Measurements from ENCODE around the gene RTRAF. TPM values are rescaled to one million over a fixed set of nuclear protein-coding genes. Genes with fewer than 3 reads are reported as not detected.

RTRAF gene
- total and polyA plus RNA-seq, 2 of the 8 experiments (the other 6 are each of a cell fraction or from before 2014, with no cell fraction given) = 149 to 359 TPM

GRCh38 chr14:51981218-51981854 is 8.0 kb upstream of the RTRAF start (continued):
- TF ChIP-seq CTBP2 (IDR thresholded peaks at IDR 0.05; ENCODE audit: borderline replicate concordance, insufficient read depth, insufficient read length, low read length) (no peak), ZNF274 (IDR thresholded peaks at IDR 0.05; ENCODE audit: borderline replicate concordance, extremely low read depth, low read length) (no peak), PHF8 (conservative IDR thresholded peaks at IDR 0.05; ENCODE audit: low read depth, low read length) (no peak), HDAC6 (IDR thresholded peaks at IDR 0.05; ENCODE audit: low read depth, low read length) (no peak), SRF (IDR thresholded peaks at IDR 0.05; ENCODE audit: low read depth, low read length) (no peak), KDM1A (IDR thresholded peaks at IDR 0.05; ENCODE audit: borderline replicate concordance, low read length) (no peak)

All from H1 (cell line).